ENCODE measurements around the gene TPP2.

Gene TPP2

DNA sequence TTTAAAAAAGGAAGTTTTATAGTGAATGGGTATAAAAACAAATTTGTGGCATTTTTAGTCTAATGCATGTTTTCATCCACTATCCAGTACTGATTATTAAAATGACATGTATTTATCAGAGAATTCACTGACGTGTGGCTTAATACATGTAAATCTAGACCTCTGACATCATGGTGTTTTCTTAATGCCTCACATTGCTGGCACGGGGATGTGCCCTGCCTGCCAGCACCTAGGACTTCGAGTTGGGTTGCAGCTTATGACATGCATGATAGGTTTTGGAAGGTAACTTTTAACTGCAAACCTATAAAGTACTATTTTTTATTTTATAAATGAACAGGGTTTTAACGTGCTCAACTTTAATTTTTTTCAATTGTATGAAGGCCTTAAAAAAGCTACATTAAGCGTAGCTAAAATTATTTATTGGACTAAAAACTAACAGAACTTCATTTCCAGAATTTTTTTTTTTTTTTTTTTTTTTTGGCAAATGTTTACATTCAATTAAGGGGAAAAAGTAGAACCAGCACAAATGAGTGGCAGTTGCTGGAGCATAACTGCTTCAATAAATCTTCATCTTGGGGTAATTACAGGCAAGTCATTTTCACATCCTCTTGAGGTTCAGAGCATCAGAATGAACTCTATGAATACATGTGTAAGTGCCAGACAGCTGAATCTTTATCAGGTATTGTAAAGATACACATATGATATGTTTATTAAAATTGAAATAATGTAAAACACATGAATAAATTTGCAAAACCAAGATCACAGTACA, 81.7 kb downstream of the TPP2 start:
- H3K27ac ChIP-seq, result no peak overlapping the region
- no peak overlapping the region for H3K9ac ChIP-seq
- peaks cover 21 to 42% (median 23%) of the 10 kb centered on the region in 10 experiments for H3K4me1 ChIP-seq
- H3K9me3 ChIP-seq (replicated peaks in 1 of 11), result peaks cover 0 to 7% (median 0%) of the 10 kb centered on the region in 11 experiments; a peak in 4 of 22 replicates
- peaks cover 62 to 69% (median 67%) of the 10 kb centered on the region in 11 experiments for H3K36me3 ChIP-seq
- no peak overlapping the region for H3K4me2 ChIP-seq
- no peak overlapping the region for H3K4me3 ChIP-seq
- H4K20me1 ChIP-seq, result peaks cover 0 to 6% (median 0%) of the 10 kb centered on the region in 11 experiments; a peak in 4 of 22 replicates
- H3K27me3 ChIP-seq, result no peaks in the 10 kb centered on the region
- no peak for TF ChIP-seq Cebpa-rat (IDR thresholded peaks at IDR 0.05)

DNA sequence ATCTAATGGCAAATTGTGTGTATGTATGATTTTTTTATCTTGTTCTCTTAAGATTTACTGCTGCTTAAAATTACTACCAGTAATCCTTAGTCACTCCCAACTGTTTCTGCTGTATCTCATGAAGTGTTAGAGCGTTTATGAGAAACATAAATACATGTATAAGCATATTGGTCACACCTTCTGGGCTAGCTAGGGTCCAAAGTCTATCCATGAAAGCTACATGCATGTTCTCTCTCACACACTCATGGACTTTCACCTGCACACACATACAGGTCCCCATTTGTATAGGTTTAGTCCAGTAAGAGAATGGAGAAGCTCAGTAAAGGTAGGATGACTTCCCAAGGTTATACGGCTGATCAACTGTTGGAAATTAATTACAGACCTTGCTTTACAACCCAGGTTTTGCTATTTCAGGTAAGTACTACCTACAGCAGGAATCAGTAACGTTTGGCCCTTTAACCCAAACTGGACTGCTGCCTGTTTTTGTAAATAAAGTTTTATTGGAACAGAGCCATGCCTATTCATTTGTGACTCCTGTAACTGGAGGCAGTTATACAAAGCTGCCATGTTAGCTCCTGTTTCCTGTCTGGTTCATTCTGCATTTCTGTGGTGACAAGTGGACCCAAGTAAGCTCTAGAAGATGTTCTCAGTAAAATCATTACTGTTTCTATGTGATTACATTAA, 82.8 kb downstream of the TPP2 start:
- peaks cover 21 to 42% (median 23%) of the 10 kb centered on the region in 10 experiments for H3K4me1 ChIP-seq

DNA sequence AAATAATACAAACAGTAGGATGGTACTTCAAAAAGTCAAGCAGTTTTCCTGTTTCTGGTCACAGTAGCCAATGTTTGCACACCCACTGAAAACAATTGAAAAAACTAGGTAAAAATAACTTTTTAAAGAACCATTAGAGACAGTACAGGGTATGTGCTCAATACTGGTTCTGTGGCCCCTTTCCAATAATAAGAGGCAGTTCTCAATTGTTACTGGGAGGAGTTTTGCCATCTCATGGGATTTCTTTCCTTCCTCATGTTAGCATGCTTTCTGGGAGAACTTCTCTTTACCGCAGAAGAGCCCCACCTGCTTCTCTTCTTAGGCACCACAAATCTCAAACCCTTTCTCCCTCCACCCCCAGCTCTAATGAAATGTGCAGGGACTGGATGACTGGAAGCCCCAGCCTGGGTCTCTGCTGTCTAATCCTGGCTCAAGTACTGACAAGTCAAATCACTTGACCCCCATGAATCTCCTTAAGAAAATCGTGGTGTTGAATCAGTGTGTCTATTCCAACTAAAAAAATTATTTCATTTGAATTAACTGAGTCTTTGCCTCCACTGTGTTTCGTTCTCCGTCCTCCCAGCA, 83.4 kb downstream of the TPP2 start:
- TF ChIP-seq Cebpa-rat (IDR thresholded peaks at IDR 0.05), result no peak
- H3K9ac ChIP-seq, result peak overlapping the region in 2 of 11 experiments; percentile 22 to 31; a peak in 1 of 22 replicates
- H3K36me3 ChIP-seq, result peaks cover 46 to 52% (median 50%) of the 10 kb centered on the region in 11 experiments
- no peak overlapping the region for H3K4me3 ChIP-seq
- peak overlapping the region in 9 of 11 experiments; percentile 1 to 67 (median 54); a peak in 13 of 22 replicates for H3K27ac ChIP-seq
- peaks cover 0 to 6% (median 0%) of the 10 kb centered on the region in 11 experiments; a peak in 3 of 22 replicates for H4K20me1 ChIP-seq
- H3K4me2 ChIP-seq, result peak overlapping the region; percentile 36 to 82 (median 66)
- H3K9me3 ChIP-seq (replicated peaks in 1 of 11), result peaks cover 0 to 7% (median 0%) of the 10 kb centered on the region in 11 experiments; a peak in 4 of 22 replicates
- peaks cover 21 to 42% (median 23%) of the 10 kb centered on the region in 10 experiments for H3K4me1 ChIP-seq
- H3K27me3 ChIP-seq, result no peaks in the 10 kb centered on the region

More for the DNA sequence above, 82.8 kb downstream of the TPP2 start:
- no peak overlapping the region for H3K9ac ChIP-seq
- peak overlapping the region; percentile 5 to 82 (median 66); a peak in 20 of 22 replicates for H3K4me2 ChIP-seq
- no peaks in the 10 kb centered on the region for H3K27me3 ChIP-seq
- peaks cover 52 to 58% (median 56%) of the 10 kb centered on the region in 11 experiments for H3K36me3 ChIP-seq
- peak overlapping the region in 7 of 11 experiments; percentile 29 to 67 (median 59); a peak in 8 of 22 replicates for H3K27ac ChIP-seq
- H3K4me3 ChIP-seq, result no peak overlapping the region; a peak in 1 of 20 replicates
- H3K9me3 ChIP-seq (replicated peaks in 1 of 11), result peaks cover 0 to 7% (median 0%) of the 10 kb centered on the region in 11 experiments; a peak in 4 of 22 replicates
- no peak for TF ChIP-seq Cebpa-rat (IDR thresholded peaks at IDR 0.05)
- peaks cover 0 to 6% (median 0%) of the 10 kb centered on the region in 11 experiments; a peak in 3 of 22 replicates for H4K20me1 ChIP-seq

DNA sequence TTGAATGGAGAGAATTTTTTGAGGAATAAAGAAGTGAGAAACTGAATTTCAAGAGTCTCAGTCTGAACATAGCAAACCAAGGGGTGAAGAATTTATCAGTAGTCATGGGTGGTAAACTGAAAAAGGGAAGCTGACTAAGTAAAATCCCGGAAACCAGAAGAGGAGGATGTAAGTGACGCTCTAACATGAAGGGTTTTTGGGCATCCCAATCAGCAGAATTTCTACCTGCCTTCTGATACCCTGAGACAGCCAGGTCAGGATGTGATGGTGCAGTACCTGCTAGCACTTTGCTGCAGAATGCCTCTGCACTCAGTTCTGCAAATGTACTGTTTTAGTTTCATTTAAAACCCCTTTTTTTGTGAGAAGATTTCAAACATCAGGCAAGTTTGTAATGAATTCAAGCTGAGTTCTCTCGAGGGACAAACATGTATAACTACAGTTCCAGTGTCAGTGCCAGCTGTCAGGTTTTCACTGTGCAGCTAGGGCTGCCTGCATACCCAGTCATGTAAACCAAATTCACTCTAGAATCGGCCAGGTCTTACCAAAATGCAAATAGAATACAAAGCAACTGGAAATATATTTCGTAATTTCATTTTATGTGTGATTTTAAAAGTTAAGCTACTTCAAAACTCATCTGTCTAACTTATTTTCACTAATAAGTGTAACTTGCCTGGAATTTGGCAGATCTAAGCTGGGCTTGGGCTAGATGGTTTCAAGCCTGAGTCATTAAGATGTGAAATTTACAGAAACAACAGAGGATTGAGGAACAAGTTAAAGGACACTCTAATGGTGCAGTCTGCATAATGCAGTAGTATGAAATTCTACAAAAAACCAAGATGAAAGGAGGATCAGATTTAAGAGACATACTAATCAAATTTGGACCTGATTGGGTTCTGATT, 84.3 kb downstream of the TPP2 start:
- Histone ChIP-seq H3K4me2 (peak overlapping the region; percentile 36 to 82 (median 66); a peak in 20 of 22 replicates), H4K20me1 (peaks cover 0 to 6% (median 0%) of the 10 kb centered on the region in 11 experiments; a peak in 2 of 22 replicates), H3K9ac (no peak overlapping the region; a peak in 1 of 22 replicates), H3K27ac (peak overlapping the region in 8 of 11 experiments; percentile 17 to 67 (median 56); a peak in 10 of 22 replicates), H3K4me1 (peaks cover 21 to 42% (median 24%) of the 10 kb centered on the region in 10 experiments), H3K36me3 (peaks cover 37 to 43% (median 41%) of the 10 kb centered on the region in 11 experiments), H3K9me3 (replicated peaks in 1 of 11) (peaks cover 0 to 7% (median 0%) of the 10 kb centered on the region in 11 experiments; a peak in 4 of 22 replicates), H3K4me3 (no peak overlapping the region), H3K27me3 (no peaks in the 10 kb centered on the region)
- no peak for TF ChIP-seq Cebpa-rat (IDR thresholded peaks at IDR 0.05)

DNA sequence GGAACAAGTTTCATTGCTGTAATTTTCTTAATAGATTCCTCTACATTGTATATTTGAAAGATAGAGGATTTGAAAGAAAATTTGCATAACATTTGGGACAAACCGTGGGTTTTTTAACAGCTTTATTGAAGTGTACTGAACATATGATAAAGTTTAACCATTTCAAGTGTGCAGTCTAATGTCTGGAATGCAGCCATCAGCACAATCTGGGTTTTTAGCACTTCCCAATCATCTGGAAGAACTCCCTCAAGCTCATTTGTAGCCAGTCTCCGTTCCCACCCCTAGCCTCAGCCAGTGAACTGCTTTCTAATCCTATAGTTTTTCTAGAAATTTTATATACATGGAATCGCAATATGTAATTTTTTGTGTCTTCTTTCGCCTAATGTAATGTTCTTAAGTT, 85.4 kb downstream of the TPP2 start:
- H3K4me1 ChIP-seq, result peaks cover 21 to 42% (median 24%) of the 10 kb centered on the region in 10 experiments
- H3K36me3 ChIP-seq, result peaks cover 26 to 32% (median 30%) of the 10 kb centered on the region in 11 experiments
- no peaks in the 10 kb centered on the region for H3K27me3 ChIP-seq
- H3K4me3 ChIP-seq, result no peak overlapping the region
- peaks cover 0 to 7% (median 0%) of the 10 kb centered on the region in 11 experiments; a peak in 4 of 22 replicates for H3K9me3 ChIP-seq (replicated peaks in 1 of 11)
- H3K9ac ChIP-seq, result no peak overlapping the region
- H3K4me2 ChIP-seq, result no peak overlapping the region
- no peak overlapping the region for H3K27ac ChIP-seq
- TF ChIP-seq Cebpa-rat (IDR thresholded peaks at IDR 0.05), result no peak
- peaks cover 0 to 6% (median 0%) of the 10 kb centered on the region in 11 experiments; a peak in 2 of 22 replicates for H4K20me1 ChIP-seq

GRCh38 chr13:102682727-102683126, 85.9 kb downstream of the TPP2 start:
- H3K4me3 ChIP-seq, result no peak overlapping the region
- peaks cover 0 to 6% (median 0%) of the 10 kb centered on the region in 11 experiments; a peak in 2 of 22 replicates for H4K20me1 ChIP-seq
- peaks cover 21 to 42% (median 24%) of the 10 kb centered on the region in 10 experiments for H3K4me1 ChIP-seq
- TF ChIP-seq Cebpa-rat (IDR thresholded peaks at IDR 0.05), result no peak
- H3K27ac ChIP-seq, result no peak overlapping the region
- no peak overlapping the region for H3K4me2 ChIP-seq
- peaks cover 21 to 27% (median 25%) of the 10 kb centered on the region in 11 experiments for H3K36me3 ChIP-seq
- peaks cover 0 to 7% (median 0%) of the 10 kb centered on the region in 11 experiments; a peak in 4 of 22 replicates for H3K9me3 ChIP-seq (replicated peaks in 1 of 11)
- no peaks in the 10 kb centered on the region for H3K27me3 ChIP-seq
- H3K9ac ChIP-seq, result no peak overlapping the region

DNA sequence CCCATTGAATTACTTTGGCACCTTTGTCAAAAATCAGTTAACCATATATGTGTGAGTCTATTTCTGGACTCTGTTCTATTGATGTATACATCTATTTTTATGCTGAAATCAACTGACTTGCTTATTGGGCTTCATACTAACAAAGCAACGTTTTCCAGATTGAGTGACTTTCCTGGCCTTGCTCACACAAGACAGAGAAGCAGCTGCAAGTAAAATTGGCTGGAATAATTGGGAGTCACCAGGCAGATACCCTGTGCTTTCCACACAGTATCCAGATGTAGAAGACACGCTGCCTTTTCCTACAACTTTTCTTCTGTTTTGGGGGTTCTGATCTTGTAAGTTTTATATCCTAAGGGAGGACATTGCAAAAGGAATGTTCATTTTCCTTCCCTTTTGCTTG, 86.9 kb downstream of the TPP2 start:
- Histone ChIP-seq H3K27ac (no peak overlapping the region), H3K36me3 (peaks cover 12 to 18% (median 16%) of the 10 kb centered on the region in 11 experiments; a peak in 21 of 22 replicates), H3K4me2 (no peak overlapping the region), H3K27me3 (no peaks in the 10 kb centered on the region), H3K4me3 (no peak overlapping the region), H3K4me1 (peaks cover 21 to 42% (median 24%) of the 10 kb centered on the region in 10 experiments), H3K9me3 (replicated peaks in 1 of 11) (peaks cover 0 to 7% (median 0%) of the 10 kb centered on the region in 11 experiments; a peak in 4 of 22 replicates), H4K20me1 (peaks cover 0 to 6% (median 0%) of the 10 kb centered on the region in 11 experiments; a peak in 2 of 22 replicates), H3K9ac (no peak overlapping the region)
- TF ChIP-seq Cebpa-rat (IDR thresholded peaks at IDR 0.05), result no peak
